Neural progenitor cell (in vitro differentiated cells): ENCODE measurements around the gene IMPACT. TPM values are rescaled to one million over a fixed set of nuclear protein-coding genes. Genes with fewer than 3 reads are reported as not detected.

Source experiments
- DNase-seq: peaks from one replicate; pipeline ENCODE4 v3.0.0-alpha.2; 2016; ENCODE audit warnings: low spot score
- H2AFZ ChIP-seq: fragments of 200-600 bp; sonication (generic); replicated peaks from 2 replicates; pipeline ENCODE4 v1.6.1; 2016; ENCODE audit warnings: antibody characterized with exemption
- H3F3A ChIP-seq: fragments of 200-600 bp; sonication (generic); 2 replicates; pipeline ENCODE4 v1.6.1; 2016; ENCODE audit warnings: antibody characterized with exemption, low read depth
- H3K27ac ChIP-seq: fragments of 200-600 bp; sonication (generic); 2 replicates; pipeline ENCODE4 v1.5.1; 2016; ENCODE audit warnings: mild to moderate bottlenecking
- H3K27me3 ChIP-seq: fragments of 200-600 bp; sonication (generic); 2 replicates; pipeline ENCODE4 v1.6.1; 2016; ENCODE audit warnings: mild to moderate bottlenecking, moderate library complexity
- H3K36me3 ChIP-seq: fragments of 200-600 bp; sonication (generic); 2 replicates; pipeline ENCODE4 v1.5.1; 2016
- H3K4me1 ChIP-seq: fragments of 200-600 bp; sonication (generic); 2 replicates; pipeline ENCODE4 v1.6.1; 2016; ENCODE audit warnings: mixed run types
- H3K4me2 ChIP-seq: fragments of 200-600 bp; sonication (generic); 2 replicates; pipeline ENCODE4 v1.6.1; 2016
- H3K4me3 ChIP-seq: fragments of 200-600 bp; sonication (generic); 2 replicates; pipeline ENCODE4 v1.5.1; 2016
- H3K79me2 ChIP-seq: fragments of 200-600 bp; sonication (generic); 2 replicates; pipeline ENCODE4 v1.6.1; 2016; ENCODE audit warnings: low read depth
- H3K9ac ChIP-seq: fragments of 200-600 bp; sonication (generic); 2 replicates; pipeline ENCODE4 v1.6.1; 2016
- H3K9me3 ChIP-seq: fragments of 200-600 bp; sonication (generic); 2 replicates; pipeline ENCODE4 v1.5.1; 2016; ENCODE audit warnings: low read depth
- H4K20me1 ChIP-seq: fragments of 200-600 bp; sonication (generic); 2 replicates; pipeline ENCODE4 v1.6.1; 2016; ENCODE audit warnings: low read depth
- H3K27ac Mint-ChIP-seq: 3 replicates; pipeline ENCODE4 v1.8.0; 2021; ENCODE audit warnings: mixed read lengths
- H3K27me3 Mint-ChIP-seq: 2 replicates; pipeline ENCODE4 v1.8.0; 2022; ENCODE audit warnings: low read depth, mild to moderate bottlenecking, inconsistent platforms, moderate library complexity, mixed read lengths; ENCODE audit not compliant: insufficient read depth
- H3K36me3 Mint-ChIP-seq: 3 replicates; pipeline ENCODE4 v1.8.0; 2021; ENCODE audit warnings: mixed read lengths
- H3K4me1 Mint-ChIP-seq: 3 replicates; pipeline ENCODE4 v1.8.0; 2021; ENCODE audit warnings: mixed read lengths
- H3K4me3 Mint-ChIP-seq: 3 replicates; pipeline ENCODE4 v1.8.0; 2021; ENCODE audit warnings: mild to moderate bottlenecking, moderate library complexity, mixed read lengths
- H3K9me3 Mint-ChIP-seq: 3 replicates; pipeline ENCODE4 v1.8.0; 2020; ENCODE audit warnings: mixed read lengths
- EZH2 ChIP-seq: fragments of 200-600 bp; sonication (generic); IDR thresholded peaks from 2 replicates; pipeline ENCODE4 v1.6.1; 2017; ENCODE audit warnings: antibody characterized with exemption, mild to moderate bottlenecking, moderate library complexity
- EZH2phosphoT487 ChIP-seq: fragments of 200-600 bp; sonication (generic); IDR thresholded peaks from 2 replicates; pipeline ENCODE4 v1.6.1; 2017; ENCODE audit warnings: antibody characterized with exemption
- total RNA-seq: library from RNA; depleted of rRNA; stranded (reverse); fragments of >200 nt; gene quantifications from 2 replicates; pipeline ENCODE4 v1.2.3, GENCODE V29; 2015; ENCODE audit warnings: low replicate concordance
- TF ChIP-seq, protein P1 (sequence below): fragments of 200-600 bp; sonication (generic); IDR thresholded peaks from 2 replicates; pipeline ENCODE4 v1.5.1; 2017; ENCODE audit warnings: antibody characterized with exemption, mild to moderate bottlenecking

The IMPACT gene
- total RNA-seq, 1 donor from 2014 or later: 66.5 TPM

DNA sequence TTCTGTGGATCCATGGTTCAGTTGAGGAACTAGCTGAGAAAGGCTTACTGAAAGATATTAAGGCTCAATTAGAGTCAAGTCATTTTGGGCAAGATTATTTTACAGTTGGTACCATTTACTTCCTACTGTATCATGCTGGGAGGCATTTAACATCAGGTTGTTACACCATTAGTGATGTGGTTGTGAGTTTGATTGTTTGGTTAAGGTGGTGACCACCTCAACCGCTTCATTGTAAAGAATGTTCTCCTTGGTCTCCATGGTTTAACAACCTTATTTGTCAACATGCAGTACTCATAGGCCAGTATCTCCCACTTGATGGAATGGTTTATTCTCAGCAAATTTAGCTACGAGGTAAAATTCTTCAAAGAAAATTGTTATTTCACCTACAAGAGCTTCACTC, 68.1 kb downstream of the IMPACT start:
- Mint-ChIP-seq H3K27me3 (peaks cover 2% of the 10 kb centered on the region), H3K4me3 (no peak overlapping the region), H3K36me3 (peaks cover 2% of the 10 kb centered on the region), H3K4me1 (peaks cover 25% of the 10 kb centered on the region), H3K27ac (no peak overlapping the region), H3K9me3 (peaks cover 7% of the 10 kb centered on the region)
- H3K27me3 ChIP-seq: no peaks in the 10 kb centered on the region
- H3K4me1 ChIP-seq: no peaks in the 10 kb centered on the region
- no peak overlapping the region for H3K4me2 ChIP-seq
- no peak for DNase-seq
- no peak overlapping the region for H2AFZ ChIP-seq
- H3K79me2 ChIP-seq: no peaks in the 10 kb centered on the region
- H3K36me3 ChIP-seq: no peaks in the 10 kb centered on the region
- TF ChIP-seq EZH2 (no peak), EZH2phosphoT487 (no peak)
- TF ChIP-seq, protein P1, sequence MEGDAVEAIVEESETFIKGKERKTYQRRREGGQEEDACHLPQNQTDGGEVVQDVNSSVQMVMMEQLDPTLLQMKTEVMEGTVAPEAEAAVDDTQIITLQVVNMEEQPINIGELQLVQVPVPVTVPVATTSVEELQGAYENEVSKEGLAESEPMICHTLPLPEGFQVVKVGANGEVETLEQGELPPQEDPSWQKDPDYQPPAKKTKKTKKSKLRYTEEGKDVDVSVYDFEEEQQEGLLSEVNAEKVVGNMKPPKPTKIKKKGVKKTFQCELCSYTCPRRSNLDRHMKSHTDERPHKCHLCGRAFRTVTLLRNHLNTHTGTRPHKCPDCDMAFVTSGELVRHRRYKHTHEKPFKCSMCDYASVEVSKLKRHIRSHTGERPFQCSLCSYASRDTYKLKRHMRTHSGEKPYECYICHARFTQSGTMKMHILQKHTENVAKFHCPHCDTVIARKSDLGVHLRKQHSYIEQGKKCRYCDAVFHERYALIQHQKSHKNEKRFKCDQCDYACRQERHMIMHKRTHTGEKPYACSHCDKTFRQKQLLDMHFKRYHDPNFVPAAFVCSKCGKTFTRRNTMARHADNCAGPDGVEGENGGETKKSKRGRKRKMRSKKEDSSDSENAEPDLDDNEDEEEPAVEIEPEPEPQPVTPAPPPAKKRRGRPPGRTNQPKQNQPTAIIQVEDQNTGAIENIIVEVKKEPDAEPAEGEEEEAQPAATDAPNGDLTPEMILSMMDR: no peak
- no peaks in the 10 kb centered on the region for H4K20me1 ChIP-seq
- H3K4me3 ChIP-seq: no peak overlapping the region
- no peak overlapping the region for H3K27ac ChIP-seq
- H3F3A ChIP-seq: peaks cover 9% of the 10 kb centered on the region
- H3K9ac ChIP-seq: no peak overlapping the region
- H3K9me3 ChIP-seq: no peaks in the 10 kb centered on the region

DNA sequence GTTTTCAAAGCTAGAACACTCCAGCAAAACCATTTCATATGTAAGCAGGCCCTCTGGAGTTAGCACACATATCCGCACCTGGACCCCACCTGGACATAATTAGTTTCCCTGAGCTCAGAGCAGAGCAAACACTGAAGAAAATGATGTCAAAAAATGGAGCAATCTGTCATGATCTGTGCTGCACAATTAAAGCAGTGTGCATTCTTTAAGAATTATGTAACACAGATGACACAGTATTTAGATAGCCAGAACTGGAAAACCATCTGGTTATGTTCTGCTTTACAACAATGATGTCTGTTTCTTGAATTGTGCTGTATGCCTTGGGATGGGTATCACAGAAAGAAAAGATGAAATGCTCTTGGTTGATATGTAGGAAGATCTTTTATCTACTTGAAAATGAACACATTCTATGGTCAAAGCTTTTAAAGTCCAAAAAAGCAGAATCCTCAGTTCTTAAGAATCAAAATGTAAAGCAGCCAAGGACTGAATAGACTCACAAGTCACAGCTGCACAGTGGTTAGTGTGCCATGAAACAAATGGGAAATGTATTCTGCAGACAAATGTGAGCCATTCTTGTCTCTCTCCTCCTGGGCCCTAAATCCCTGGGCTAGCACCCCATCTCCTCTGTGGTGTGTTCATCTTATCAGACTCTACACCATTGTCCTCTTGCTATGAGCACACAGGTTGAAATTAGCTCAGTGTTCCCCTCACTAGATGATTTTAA, 70.7 kb downstream of the IMPACT start:
- Mint-ChIP-seq H3K27me3 (peaks cover 2% of the 10 kb centered on the region), H3K9me3 (peaks cover 10% of the 10 kb centered on the region), H3K4me3 (no peak overlapping the region), H3K4me1 (peaks cover 22% of the 10 kb centered on the region), H3K36me3 (peaks cover 2% of the 10 kb centered on the region), H3K27ac (no peak overlapping the region)
- Histone ChIP-seq H4K20me1 (no peaks in the 10 kb centered on the region), H3K4me3 (no peak overlapping the region), H3K36me3 (no peaks in the 10 kb centered on the region), H3K4me1 (no peaks in the 10 kb centered on the region), H3K9ac (no peak overlapping the region), H3K79me2 (no peaks in the 10 kb centered on the region), H3K9me3 (no peaks in the 10 kb centered on the region), H3K27ac (no peak overlapping the region), H3F3A (no peaks in the 10 kb centered on the region), H3K27me3 (no peaks in the 10 kb centered on the region), H2AFZ (no peak overlapping the region), H3K4me2 (no peak overlapping the region)
- no peak for DNase-seq
- TF ChIP-seq EZH2phosphoT487 (no peak), EZH2 (no peak)
- TF ChIP-seq, protein P1: no peak

DNA sequence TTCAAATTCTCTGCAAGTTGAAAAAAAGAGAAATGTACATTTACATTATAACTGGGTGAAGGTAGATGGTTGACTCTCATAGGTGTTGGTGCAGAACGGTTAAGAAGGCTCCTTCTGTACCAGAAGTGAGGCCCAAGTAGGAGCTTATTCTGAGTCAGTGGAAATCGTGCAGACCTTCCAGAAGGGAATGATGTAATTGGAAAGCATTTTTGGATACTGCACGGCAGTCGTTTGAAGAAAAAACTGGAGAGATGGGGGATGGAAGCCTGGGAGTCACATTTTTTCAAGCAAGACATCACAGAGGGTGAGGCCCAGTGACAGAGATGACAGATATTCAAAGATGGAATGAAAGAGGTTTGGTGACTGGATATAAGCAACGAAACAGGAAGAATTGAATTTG, 73.3 kb downstream of the IMPACT start:
- DNase-seq: no peak
- H4K20me1 ChIP-seq: no peaks in the 10 kb centered on the region
- peaks cover 20% of the 10 kb centered on the region for H3K4me1 Mint-ChIP-seq
- H3K4me2 ChIP-seq: no peak overlapping the region
- H3K36me3 Mint-ChIP-seq: peaks cover 2% of the 10 kb centered on the region
- no peak overlapping the region for H3K27ac ChIP-seq
- no peaks in the 10 kb centered on the region for H3K79me2 ChIP-seq
- H3K36me3 ChIP-seq: no peaks in the 10 kb centered on the region
- H3K27me3 ChIP-seq: no peaks in the 10 kb centered on the region
- peaks cover 2% of the 10 kb centered on the region for H3K27me3 Mint-ChIP-seq
- peaks cover 9% of the 10 kb centered on the region for H3K4me1 ChIP-seq
- no peak for TF ChIP-seq EZH2phosphoT487
- TF ChIP-seq EZH2: no peak
- TF ChIP-seq, protein P1: no peak
- H2AFZ ChIP-seq: no peak overlapping the region
- H3K27ac Mint-ChIP-seq: no peak overlapping the region
- no peak overlapping the region for H3K4me3 Mint-ChIP-seq
- no peaks in the 10 kb centered on the region for H3K9me3 ChIP-seq
- H3K9ac ChIP-seq: no peak overlapping the region
- H3F3A ChIP-seq: no peaks in the 10 kb centered on the region
- no peak overlapping the region for H3K4me3 ChIP-seq
- H3K9me3 Mint-ChIP-seq: peaks cover 6% of the 10 kb centered on the region
